GM21737 (cell line): ENCODE measurements around the gene VAV1.
"Not testable (repeated sequence)": the region's sequence is repeated elsewhere in the genome, so short reads cannot be mapped to it uniquely, and the experiment has no call there.

Experiments used
- ATAC-seq: cut with Tn5 transposase; IDR thresholded peaks from one replicate; pipeline ENCODE4 v1.9.1; 2021; ENCODE audit warnings: mild to moderate bottlenecking, moderate library complexity; ENCODE audit not compliant: unreplicated experiment

Gene VAV1

GRCh38 chr19:6779206-6779605, 6.7 kb downstream of the VAV1 start:
- ATAC-seq: no peak

- ATAC-seq: no peak
These were observed 14.9 kb downstream of the VAV1 start for GRCh38 chr19:6787393-6787792.

GRCh38 chr19:6788896-6789295, 16.4 kb downstream of the VAV1 start:
- no peak for ATAC-seq

GRCh38 chr19:6790194-6791128, 18.0 kb downstream of the VAV1 start:
- ATAC-seq: no peak

GRCh38 chr19:6791237-6791636, 18.7 kb downstream of the VAV1 start:
- ATAC-seq: no peak

DNA sequence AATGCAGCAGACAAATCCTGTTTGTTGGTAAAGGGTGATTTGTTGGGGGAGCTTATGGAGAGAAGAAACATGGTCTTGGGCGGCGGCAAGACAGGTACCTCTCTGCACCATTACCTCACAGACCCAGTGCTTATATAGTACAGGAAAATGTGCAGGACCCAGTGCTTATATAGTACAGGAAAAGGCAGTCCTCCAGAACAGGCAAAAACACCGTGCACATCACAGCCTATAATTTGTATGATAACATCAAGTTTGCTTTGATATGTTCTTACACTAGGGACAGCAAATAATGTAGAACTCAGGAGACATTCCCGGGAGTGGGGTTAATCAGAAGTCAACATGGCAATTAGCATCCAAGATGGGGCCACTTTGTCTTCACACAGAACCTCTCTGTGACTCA, 20.9 kb downstream of the VAV1 start:
- ATAC-seq: no peak

DNA sequence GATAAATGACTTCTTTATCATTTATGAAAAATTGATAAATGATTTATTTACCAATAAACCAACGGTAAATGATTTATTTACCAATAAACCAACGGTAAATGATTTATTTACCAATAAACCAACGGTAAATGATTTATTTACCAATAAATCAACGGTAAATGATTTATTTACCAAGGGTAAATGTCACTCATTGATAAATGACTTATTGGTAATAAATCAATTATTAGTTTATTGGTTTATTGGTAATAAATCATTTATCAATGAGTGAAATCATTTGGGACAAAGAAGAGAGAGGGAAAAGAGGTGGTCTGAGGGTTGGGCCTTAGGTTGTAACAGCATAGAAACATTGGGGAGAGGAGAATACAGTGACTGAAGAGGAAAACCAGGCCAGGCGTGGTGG, 21.5 kb downstream of the VAV1 start:
- ATAC-seq: no peak

- ATAC-seq: no peak
These were observed 22.4 kb downstream of the VAV1 start for GRCh38 chr19:6794686-6795431.

DNA sequence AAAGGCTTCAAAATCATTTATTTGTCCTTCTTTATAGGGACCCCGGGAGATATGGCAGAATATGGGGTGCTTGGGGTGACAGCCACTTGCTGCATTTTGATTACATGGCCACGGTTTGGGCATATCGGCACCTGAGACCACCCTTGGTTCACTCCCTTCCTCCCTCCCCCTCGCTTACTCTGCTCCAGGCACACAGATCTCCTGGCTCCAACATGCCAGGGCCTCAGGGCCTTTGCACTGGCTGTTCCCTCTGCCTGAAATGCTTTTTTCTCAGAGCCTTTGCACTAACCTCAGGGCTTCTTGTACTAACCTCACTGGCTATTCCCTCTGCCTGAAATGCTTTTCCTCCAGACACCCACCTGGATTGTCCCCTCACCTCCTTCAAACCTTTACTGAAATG, 23.8 kb downstream of the VAV1 start:
- ATAC-seq: no peak

GRCh38 chr19:6797646-6798045, 25.1 kb downstream of the VAV1 start:
- no peak for ATAC-seq

GRCh38 chr19:6800160-6800790, 27.8 kb downstream of the VAV1 start:
- ATAC-seq: not testable (repeated sequence)

- peak; percentile 5 for ATAC-seq
These were observed 28.5 kb downstream of the VAV1 start for GRCh38 chr19:6800991-6801484.

DNA sequence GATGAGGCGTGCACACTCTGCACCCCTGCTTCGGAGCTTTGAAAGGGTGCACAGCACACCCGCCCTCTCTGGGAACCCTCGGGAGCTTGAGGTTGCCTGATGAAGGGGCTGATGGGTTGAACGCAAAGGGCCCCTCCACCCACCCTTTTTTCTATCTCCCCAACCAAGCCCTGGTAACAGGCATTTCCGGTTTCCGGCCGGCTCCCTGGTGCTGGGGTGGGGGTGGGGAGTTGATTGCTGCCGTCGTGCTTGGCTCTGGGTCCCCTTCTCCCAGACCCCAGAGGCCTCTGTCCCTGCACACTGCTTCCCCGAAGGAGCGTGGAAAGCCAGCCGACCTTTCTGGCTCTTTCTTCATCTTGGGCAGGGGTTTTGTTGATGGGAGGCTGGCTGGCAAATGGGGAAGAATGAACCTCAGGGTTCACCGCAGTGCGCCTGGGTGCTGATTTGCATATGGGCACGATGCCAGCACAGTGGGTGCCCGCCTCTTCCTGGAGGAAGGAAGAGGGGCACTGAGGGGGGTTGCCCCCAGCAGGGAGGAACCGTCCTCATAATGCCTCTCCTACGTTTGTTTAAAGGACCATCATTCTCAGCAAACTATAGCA, 29.1 kb downstream of the VAV1 start:
- ATAC-seq: peak; percentile 40

DNA sequence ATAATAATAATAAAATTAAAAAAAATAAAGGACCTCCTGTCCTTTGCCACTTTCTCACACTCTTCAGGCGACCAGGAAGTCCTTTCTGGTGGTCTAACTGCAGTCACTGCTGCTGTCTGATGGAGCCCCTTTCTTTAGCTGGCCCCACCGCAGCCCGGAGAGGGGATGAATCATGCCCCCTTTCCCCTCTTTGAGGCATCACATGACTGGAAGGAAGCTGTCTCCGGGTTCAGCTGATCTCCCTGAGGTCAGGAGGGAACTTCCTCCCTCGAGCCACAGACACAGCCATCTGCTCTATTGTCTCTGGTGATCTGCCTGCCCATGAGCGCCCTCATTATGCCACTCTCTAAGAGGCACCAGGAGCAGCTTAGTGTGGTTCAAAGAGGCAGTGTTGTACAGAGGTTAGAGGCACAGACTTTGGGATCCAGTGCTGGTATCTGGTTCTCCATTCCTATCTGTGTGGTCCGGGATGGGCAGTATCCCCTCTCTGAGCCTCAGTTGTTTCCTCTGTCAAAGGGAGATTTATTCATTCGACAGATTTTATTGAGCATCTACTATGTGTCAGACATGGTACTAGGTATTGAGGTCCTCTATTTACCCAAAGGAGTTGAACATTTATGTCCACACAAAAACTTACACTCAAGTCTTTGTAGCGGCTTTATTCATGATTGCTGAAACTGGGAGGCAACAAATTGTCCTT, 30.0 kb downstream of the VAV1 start:
- ATAC-seq: peak; percentile 48

DNA sequence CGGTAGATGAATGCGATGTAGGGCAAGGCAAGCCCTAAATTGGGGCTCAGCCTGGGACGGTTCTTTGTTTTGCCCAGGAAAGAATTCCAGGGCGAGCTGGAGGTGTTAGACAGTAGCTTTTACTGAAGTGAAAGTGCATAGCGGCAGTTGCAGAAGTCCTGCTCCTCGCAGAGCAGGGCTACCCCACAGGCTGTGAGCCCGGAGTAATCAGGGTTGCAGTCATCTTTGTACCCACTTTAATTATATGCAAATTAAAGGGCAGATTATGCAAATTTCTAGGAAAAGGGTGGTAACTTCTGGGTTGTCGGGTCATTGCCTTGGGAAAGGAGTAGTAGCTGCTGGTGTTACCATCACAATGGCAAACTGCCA, 30.5 kb downstream of the VAV1 start:
- no peak for ATAC-seq

GRCh38 chr19:6806488-6806887, 34.0 kb downstream of the VAV1 start:
- no peak for ATAC-seq

- ATAC-seq: no peak
These were observed 34.8 kb downstream of the VAV1 start for GRCh38 chr19:6807291-6807690.

DNA sequence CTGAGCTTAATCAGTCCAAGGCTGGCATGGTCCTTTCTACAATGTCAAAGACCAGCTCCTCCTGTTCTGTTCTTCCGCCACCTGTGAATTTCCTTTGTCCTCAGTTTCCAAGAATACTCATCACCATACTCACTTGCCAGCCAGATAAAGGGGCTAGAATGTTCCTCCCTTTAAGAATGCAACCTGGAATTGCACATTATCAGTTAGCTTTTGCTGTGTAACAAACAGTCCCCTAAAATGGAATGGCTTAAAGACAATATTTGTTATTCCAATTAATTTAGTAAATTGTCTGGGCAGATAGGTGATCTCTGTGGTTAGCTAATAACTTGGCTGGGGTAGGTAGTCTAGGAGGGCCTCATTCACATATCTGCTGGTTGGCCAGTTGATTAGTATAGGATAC, 36.0 kb downstream of the VAV1 start:
- no peak for ATAC-seq

GRCh38 chr19:6809262-6809661, 36.8 kb downstream of the VAV1 start:
- ATAC-seq: no peak

GRCh38 chr19:6811378-6811777, 38.9 kb downstream of the VAV1 start:
- no peak for ATAC-seq
